Naive thymus-derived CD4-positive, alpha-beta T cell (primary cell): ENCODE results near the gene MLLT6. TPM values are rescaled to one million over a fixed set of nuclear protein-coding genes. Genes with fewer than 3 reads are reported as not detected.

Experiments
- ATAC-seq: fragments of 150-1000 bp; cut with Tn5 transposase; 2 replicates; pipeline ENCODE4 v1.10.0; 2021; ENCODE audit warnings: mild to moderate bottlenecking, moderate library complexity
- CTCF ChIA-PET: fragments of 350-600 bp; sonication (Branson Sonifier 250); formaldehyde crosslinking; loops from one replicate; lab custom pipeline; 2021; ENCODE audit warnings: antibody characterized with exemption; lab: Charles Lee
- POLR2A ChIA-PET: fragments of 350-600 bp; sonication (Branson Sonifier 250); formaldehyde crosslinking; loops from one replicate; lab custom pipeline; 2021; ENCODE audit warnings: antibody characterized with exemption, inconsistent platforms; lab: Charles Lee
- DNase-seq, 9 donors: peaks; one replicate each; pipeline versions ENCODE4 v3.0.0 to v3.0.0-alpha.2; 2020 to 2022; ENCODE audit warnings: mixed read lengths in 1 of 9
- H3K27ac ChIP-seq: one replicate; pipeline ENCODE4 v1.7.0; 2013; ENCODE audit warnings: mild to moderate bottlenecking, low read depth, low read length, moderate library complexity
- H3K27me3 ChIP-seq, 2 donors: one replicate each; pipeline ENCODE4 v1.7.0; 2013; ENCODE audit warnings: low read length in 2 of 2, mild to moderate bottlenecking in 2 of 2, moderate library complexity in 2 of 2; ENCODE audit not compliant: control insufficient read depth in 2 of 2, insufficient read depth in 2 of 2
- H3K36me3 ChIP-seq, 3 experiments: 1 replicate in 2 of 3; 2 replicates in 1 of 3; pipeline ENCODE4 v1.7.0; 2013; ENCODE audit warnings: low read length in 3 of 3, mild to moderate bottlenecking in 3 of 3, moderate library complexity in 1 of 3; ENCODE audit not compliant: insufficient read depth in 3 of 3, control insufficient read depth in 2 of 3
- H3K4me1 ChIP-seq, 2 donors: one replicate each; pipeline ENCODE4 v1.7.0; 2013; ENCODE audit warnings: low read length in 2 of 2, mild to moderate bottlenecking in 2 of 2, moderate library complexity in 1 of 2; ENCODE audit not compliant: control insufficient read depth in 2 of 2, insufficient read depth in 2 of 2
- H3K4me3 ChIP-seq: 2 replicates; pipeline ENCODE4 v1.7.0; 2013; ENCODE audit warnings: mild to moderate bottlenecking, low read length
- H3K9me3 ChIP-seq, 3 experiments: 1 replicate in 2 of 3; 2 replicates in 1 of 3; pipeline ENCODE4 v1.7.0; 2013; ENCODE audit warnings: low read length in 3 of 3; ENCODE audit not compliant: control insufficient read depth in 2 of 3
- H3K27ac Mint-ChIP-seq, 9 donors: one replicate each; pipeline ENCODE4 v1.8.0; 2020 to 2022; ENCODE audit warnings: mixed read lengths in 9 of 9, mild to moderate bottlenecking in 8 of 9, moderate library complexity in 5 of 9, inconsistent platforms in 2 of 9
- H3K27me3 Mint-ChIP-seq, 5 donors: one replicate each; pipeline ENCODE4 v1.8.0; 2021 to 2022; ENCODE audit warnings: mixed read lengths in 5 of 5, mild to moderate bottlenecking in 1 of 5
- H3K36me3 Mint-ChIP-seq, 5 donors: one replicate each; pipeline ENCODE4 v1.8.0; 2020 to 2022; ENCODE audit warnings: mixed read lengths in 5 of 5, mild to moderate bottlenecking in 3 of 5, inconsistent platforms in 1 of 5
- H3K4me1 Mint-ChIP-seq, 7 donors: one replicate each; pipeline ENCODE4 v1.8.0; 2020 to 2022; ENCODE audit warnings: mixed read lengths in 7 of 7, mild to moderate bottlenecking in 3 of 7, inconsistent platforms in 1 of 7
- H3K4me3 Mint-ChIP-seq, 10 donors: one replicate each; pipeline ENCODE4 v1.8.0; 2020 to 2022; ENCODE audit warnings: mild to moderate bottlenecking in 10 of 10, mixed read lengths in 10 of 10, moderate library complexity in 6 of 10, inconsistent platforms in 2 of 10
- H3K9me3 Mint-ChIP-seq, 11 donors: one replicate each; pipeline ENCODE4 v1.8.0; 2020 to 2022; ENCODE audit warnings: mixed read lengths in 11 of 11, mild to moderate bottlenecking in 4 of 11, inconsistent platforms in 1 of 11, moderate library complexity in 1 of 11
- intact Hi-C, 2 donors: fragments of 100-400 bp; cut with micrococcal nuclease; formaldehyde crosslinking; loops; one replicate each; pipeline ENCODE4 v1.15.1; 2023
- polyA plus RNA-seq, 2 donors: library from polyadenylated mRNA; unstranded; fragments of 300-500 nt; fragmentation: Illumina TruSeq; gene quantifications; one replicate each; pipeline ENCODE4 v1.2.3, GENCODE V29; 2021
- total RNA-seq, 6 experiments: library from RNA in 5 of 6; stranded (reverse) in 5 of 6; gene quantifications; 1 replicate in 5 of 6; 2 replicates in 1 of 6; pipeline ENCODE4 v1.2.3 and lab custom pipeline; 2021 to 2026

The MLLT6 gene
- total and polyA plus RNA-seq, 7 experiments from 2014 or later: 10.2 to 533 (median 353) TPM

DNA sequence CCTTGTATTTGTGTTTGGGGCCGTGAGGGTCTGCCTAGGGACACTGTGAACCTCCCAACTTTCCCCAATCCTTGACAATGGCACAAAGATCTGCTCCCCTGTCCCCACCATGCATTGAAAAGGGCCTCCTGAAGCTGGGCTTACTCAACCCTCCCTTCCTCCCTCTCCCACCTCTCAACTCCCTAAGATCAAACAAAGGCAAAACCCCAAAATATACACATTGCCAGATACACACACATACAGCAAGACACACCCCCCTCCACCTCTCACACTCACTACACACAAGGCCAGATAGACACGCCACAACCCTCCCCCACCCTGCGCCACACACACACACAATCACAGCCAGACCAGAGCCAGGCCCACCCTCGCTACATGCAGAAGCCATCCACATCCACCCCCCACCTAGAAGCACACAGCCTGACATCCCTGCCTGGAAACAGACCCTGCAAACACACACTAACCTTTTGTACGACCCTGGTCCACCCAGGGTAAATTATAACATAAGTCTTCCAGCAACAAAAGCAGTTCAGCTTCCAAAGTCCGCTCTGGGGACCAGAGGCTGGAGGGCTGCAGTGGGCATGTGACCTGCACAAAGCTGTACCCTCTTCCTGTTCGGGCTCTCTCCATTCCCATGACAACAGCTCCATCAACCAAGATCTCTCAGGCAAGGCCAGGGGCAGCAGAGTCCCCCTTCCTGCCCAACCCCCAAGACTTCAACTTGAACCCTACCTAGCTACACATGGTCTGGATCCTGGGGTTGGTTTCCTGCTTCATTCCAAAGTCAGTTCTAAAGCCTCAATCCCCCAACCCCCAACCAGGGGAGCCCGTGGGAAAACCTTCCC is 41.2 kb downstream of the MLLT6 start:
- Mint-ChIP-seq H3K27ac (no peak overlapping the region), H3K4me1 (peaks cover 12 to 42% (median 30%) of the 10 kb centered on the region in 7 donors), H3K4me3 (peak overlapping the region; percentile 40 to 98 (median 66)), H3K27me3 (peaks cover 30 to 43% (median 33%) of the 10 kb centered on the region in 5 donors), H3K9me3 (peaks cover 0 to 4% (median 0%) of the 10 kb centered on the region in 11 donors), H3K36me3 (peaks cover 0 to 3% (median 0%) of the 10 kb centered on the region in 5 donors)
- peaks cover 29 to 41% of the 10 kb centered on the region in 2 donors for H3K4me1 ChIP-seq
- H3K36me3 ChIP-seq: no peaks in the 10 kb centered on the region
- no peak for DNase-seq
- intact Hi-C loops: no loop called here
- ChIA-PET CTCF (interaction anchor here (0.6 to 1.3 kb wide), 3 partner anchors 51 to 70 kb away, joined by 3 read pairs; no protein-coding TSS in a partner anchor), POLR2A (no interaction called here)
- H3K27ac ChIP-seq: no peak overlapping the region
- H3K9me3 ChIP-seq: no peaks in the 10 kb centered on the region
- H3K27me3 ChIP-seq: peaks cover 9 to 16% of the 10 kb centered on the region in 2 donors
- ATAC-seq: no peak
- no peak overlapping the region for H3K4me3 ChIP-seq

DNA sequence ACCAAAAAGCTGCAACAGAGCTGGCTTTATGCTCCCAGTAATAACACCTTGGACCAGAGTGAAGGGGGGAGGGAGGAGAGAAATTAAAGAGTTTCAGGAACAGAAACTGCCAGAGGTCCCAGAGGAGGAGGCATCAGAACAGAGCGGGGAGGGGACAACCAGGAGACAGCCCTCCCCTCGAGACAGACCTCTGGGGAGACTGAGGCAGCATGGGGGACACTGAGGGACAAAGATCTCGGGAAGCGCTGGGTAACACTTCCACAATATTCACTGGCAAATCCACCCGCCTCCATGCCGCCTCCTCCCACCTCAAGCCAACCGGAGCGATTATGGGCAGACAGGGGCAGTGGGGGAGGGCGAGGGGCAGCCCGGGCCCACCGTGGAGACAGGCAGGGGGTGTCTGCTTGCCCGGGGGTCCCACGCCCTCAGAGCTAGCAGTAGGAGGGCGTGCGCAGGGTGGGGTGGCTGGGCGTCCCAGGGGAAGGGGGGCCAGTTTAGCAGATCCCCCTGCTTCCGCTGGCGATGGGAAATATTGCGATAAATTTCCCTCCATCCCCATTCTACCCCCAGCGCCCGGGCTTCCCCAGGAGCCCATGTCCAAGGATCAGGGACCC is 41.9 kb downstream of the MLLT6 start:
- intact Hi-C loops: no loop called here
- CTCF ChIA-PET: interaction anchor here (0.6 to 1.3 kb wide), 2 partner anchors 52 to 69 kb away, joined by 3 read pairs; no protein-coding TSS in a partner anchor
- no peak overlapping the region for H3K4me3 ChIP-seq
- H3K27me3 ChIP-seq: peaks cover 9 to 16% of the 10 kb centered on the region in 2 donors
- peaks cover 0 to 5% (median 0%) of the 10 kb centered on the region in 5 donors for H3K36me3 Mint-ChIP-seq
- no peak overlapping the region for H3K27ac Mint-ChIP-seq
- ATAC-seq: no peak
- no peak for DNase-seq
- POLR2A ChIA-PET: no interaction called here
- H3K4me3 Mint-ChIP-seq: peak overlapping the region; percentile 40 to 98 (median 66)
- H3K4me1 Mint-ChIP-seq: peaks cover 18 to 49% (median 35%) of the 10 kb centered on the region in 7 donors
- H3K36me3 ChIP-seq: no peaks in the 10 kb centered on the region
- peaks cover 31 to 44% of the 10 kb centered on the region in 2 donors for H3K4me1 ChIP-seq
- peaks cover 0 to 11% (median 0%) of the 10 kb centered on the region in 11 donors for H3K9me3 Mint-ChIP-seq
- H3K27me3 Mint-ChIP-seq: peaks cover 32 to 50% (median 37%) of the 10 kb centered on the region in 5 donors
- H3K9me3 ChIP-seq: no peaks in the 10 kb centered on the region
- no peak overlapping the region for H3K27ac ChIP-seq

GRCh38 chr17:38747463-38748148 is 42.5 kb downstream of the MLLT6 start:
- no peak for ATAC-seq
- intact Hi-C loops: no loop called here
- Mint-ChIP-seq H3K27ac (no peak overlapping the region), H3K4me3 (peak overlapping the region; percentile 59 to 98 (median 76)), H3K4me1 (peaks cover 22 to 49% (median 35%) of the 10 kb centered on the region in 7 donors), H3K36me3 (peaks cover 1 to 10% (median 2%) of the 10 kb centered on the region in 5 donors), H3K9me3 (peaks cover 0 to 12% (median 0%) of the 10 kb centered on the region in 11 donors), H3K27me3 (peaks cover 32 to 47% (median 36%) of the 10 kb centered on the region in 5 donors)
- peak in 1 of 9 donors; percentile 33 for DNase-seq
- Histone ChIP-seq H3K36me3 (peaks cover 0 to 1% (median 0%) of the 10 kb centered on the region in 3 experiments), H3K4me1 (peaks cover 31 to 44% of the 10 kb centered on the region in 2 donors), H3K27me3 (peaks cover 9 to 16% of the 10 kb centered on the region in 2 donors), H3K9me3 (no peaks in the 10 kb centered on the region), H3K4me3 (no peak overlapping the region), H3K27ac (no peak overlapping the region)
- ChIA-PET POLR2A (no interaction called here), CTCF (no interaction called here)

- peaks cover 3 to 12% (median 4%) of the 10 kb centered on the region in 5 donors for H3K36me3 Mint-ChIP-seq
- peaks cover 32 to 47% (median 36%) of the 10 kb centered on the region in 5 donors for H3K27me3 Mint-ChIP-seq
- no peak within 1 kb of the TSS for H3K27ac Mint-ChIP-seq
- peaks cover 24 to 50% (median 40%) of the 10 kb centered on the region in 7 donors for H3K4me1 Mint-ChIP-seq
- H3K27me3 ChIP-seq: peaks cover 9 to 16% of the 10 kb centered on the region in 2 donors
- ChIA-PET CTCF (interaction anchor here (0.6 kb wide), 1 partner anchor 13 kb away, joined by 6 read pairs; no protein-coding TSS in a partner anchor), POLR2A (no interaction called here)
- H3K36me3 ChIP-seq: peaks cover 0 to 5% (median 0%) of the 10 kb centered on the region in 3 experiments
- intact Hi-C loops: no loop called here
- no peaks in the 10 kb centered on the region for H3K9me3 ChIP-seq
- H3K27ac ChIP-seq: no peak within 1 kb of the TSS
- H3K4me1 ChIP-seq: peaks cover 31 to 48% of the 10 kb centered on the region in 2 donors
- DNase-seq (no peak), ATAC-seq (no peak)
- peaks cover 0 to 12% (median 0%) of the 10 kb centered on the region in 11 donors for H3K9me3 Mint-ChIP-seq
- peak within 1 kb of the TSS; percentile 73 to 100 (median 98) for H3K4me3 Mint-ChIP-seq
- H3K4me3 ChIP-seq: peak within 1 kb of the TSS; percentile 23
Measured at GRCh38 chr17:38748149-38748891, 43.2 kb downstream of the MLLT6 start, which contains the start of gene PCGF2. Gene PCGF2 (minus strand): TSS chr17:38748336. CDS start chr17:38740402, 7,934 bp downstream.

GRCh38 chr17:38748892-38749222 is 43.8 kb downstream of the MLLT6 start:
- H3K27me3 Mint-ChIP-seq: peaks cover 32 to 47% (median 33%) of the 10 kb centered on the region in 5 donors
- H3K4me1 ChIP-seq: peaks cover 31 to 53% of the 10 kb centered on the region in 2 donors
- peaks cover 9 to 16% of the 10 kb centered on the region in 2 donors for H3K27me3 ChIP-seq
- ChIA-PET POLR2A (no interaction called here), CTCF (interaction anchor here (0.6 kb wide), 2 partner anchors 14 to 74 kb away, joined by 3 to 6 read pairs; partner anchors contain the start of gene EPOP)
- H3K4me3 Mint-ChIP-seq: peak overlapping the region in 9 of 10 donors; percentile 14 to 100 (median 92)
- no peak overlapping the region for H3K27ac Mint-ChIP-seq
- no peak overlapping the region for H3K27ac ChIP-seq
- no peaks in the 10 kb centered on the region for H3K9me3 ChIP-seq
- ATAC-seq: no peak
- H3K9me3 Mint-ChIP-seq: peaks cover 0 to 12% (median 0%) of the 10 kb centered on the region in 11 donors
- intact Hi-C loops: no loop called here
- H3K36me3 ChIP-seq: peaks cover 0 to 5% (median 0%) of the 10 kb centered on the region in 3 experiments
- H3K36me3 Mint-ChIP-seq: peaks cover 3 to 12% (median 6%) of the 10 kb centered on the region in 5 donors
- DNase-seq: no peak
- peaks cover 28 to 55% (median 46%) of the 10 kb centered on the region in 7 donors for H3K4me1 Mint-ChIP-seq
- H3K4me3 ChIP-seq: peak overlapping the region; percentile 23
